H1 (cell line): ENCODE measurements around the gene NUMB. TPM values are rescaled to one million over a fixed set of nuclear protein-coding genes. Genes with fewer than 3 reads are reported as not detected.

Source experiments
- CTCF ChIA-PET: fragments of 300-600 bp; sonication (Branson Sonifier 250); formaldehyde crosslinking; loops from one replicate; lab custom pipeline; 2021; ENCODE audit not compliant: partially characterized antibody; lab: Charles Lee
- POLR2A ChIA-PET: fragments of 300-600 bp; sonication (Branson Sonifier 250); formaldehyde crosslinking; loops from one replicate; lab custom pipeline; 2021; ENCODE audit warnings: inconsistent platforms; ENCODE audit not compliant: partially characterized antibody; lab: Charles Lee
- DNase-seq, 2 experiments: peaks; one replicate each; pipeline versions ENCODE4 v3.0.0 to v3.0.0-alpha.2; 2010 to 2022; ENCODE audit warnings: low spot score in 2 of 2, low read depth in 1 of 2, mixed read lengths in 1 of 2
- FAIRE-seq: peaks from 2 replicates; lab custom pipeline; 2011; peaks lifted over from hg19 to GRCh38; lab: Jason Lieb, UNC
- H2AFZ ChIP-seq: 2 replicates; pipeline ENCODE4 v1.8.1; 2012; ENCODE audit warnings: low read length, inconsistent platforms
- H2AK5ac ChIP-seq: 2 replicates; pipeline ENCODE4 v1.6.1; 2013; ENCODE audit warnings: low read depth, low read length
- H2BK120ac ChIP-seq: replicated peaks from 2 replicates; pipeline ENCODE3; 2013; ENCODE audit warnings: low read depth, low read length, inconsistent platforms
- H2BK12ac ChIP-seq: 2 replicates; pipeline ENCODE4 v1.6.1; 2013; ENCODE audit warnings: low read depth, low read length
- H2BK15ac ChIP-seq: 2 replicates; pipeline ENCODE4 v1.6.1; 2013; ENCODE audit warnings: low read length
- H2BK20ac ChIP-seq: 2 replicates; pipeline ENCODE4 v1.6.1; 2013; ENCODE audit warnings: low read length
- H2BK5ac ChIP-seq: 2 replicates; pipeline ENCODE4 v1.6.1; 2013; ENCODE audit warnings: low read depth, low read length
- H3K14ac ChIP-seq: 2 replicates; pipeline ENCODE4 v1.6.1; 2013; ENCODE audit warnings: inconsistent platforms; ENCODE audit not compliant: insufficient read length
- H3K18ac ChIP-seq: 2 replicates; pipeline ENCODE4 v1.6.1; 2013; ENCODE audit warnings: low read length; ENCODE audit errors: extremely low read depth
- H3K23ac ChIP-seq: 2 replicates; pipeline ENCODE4 v1.6.1; 2013; ENCODE audit warnings: inconsistent platforms; ENCODE audit not compliant: insufficient read length
- H3K23me2 ChIP-seq: 2 replicates; pipeline ENCODE4 v1.6.1; 2013; ENCODE audit warnings: low read depth, low read length
- H3K27ac ChIP-seq: 2 replicates; pipeline ENCODE4 v1.6.1; 2011; ENCODE audit warnings: low read depth, low read length, inconsistent platforms
- H3K27me3 ChIP-seq, 4 experiments: replicated peaks in 1 of 4; 1 replicate in 1 of 4; 2 replicates in 3 of 4; pipeline versions ENCODE4 v1.6.1 to v1.8.1; 2011 to 2013; ENCODE audit warnings: low read length in 3 of 4, mild to moderate bottlenecking in 3 of 4, inconsistent platforms in 2 of 4, mixed read lengths in 2 of 4, moderate library complexity in 1 of 4; ENCODE audit not compliant: control insufficient read depth in 3 of 4, insufficient read depth in 3 of 4; ENCODE audit errors: extremely low read depth in 1 of 4
- H3K36me3 ChIP-seq, 4 experiments: 2 replicates each; pipeline versions ENCODE4 v1.6.1 to v1.8.1; 2011 to 2013; ENCODE audit warnings: mild to moderate bottlenecking in 4 of 4, low read length in 3 of 4, moderate library complexity in 2 of 4, control low read depth in 1 of 4, inconsistent platforms in 1 of 4; ENCODE audit not compliant: insufficient read depth in 4 of 4, control insufficient read depth in 2 of 4
- H3K4ac ChIP-seq: replicated peaks from 2 replicates; pipeline ENCODE3; 2013; ENCODE audit warnings: low read length, low read depth, mixed read lengths, inconsistent platforms; ENCODE audit not compliant: insufficient read length
- H3K4me1 ChIP-seq, 4 experiments: replicated peaks in 1 of 4; 1 replicate in 1 of 4; 2 replicates in 3 of 4; pipeline versions ENCODE4 v1.6.1 to v1.8.1; 2011 to 2013; ENCODE audit warnings: low read length in 3 of 4, inconsistent platforms in 2 of 4, mixed read lengths in 1 of 4; ENCODE audit not compliant: insufficient read depth in 4 of 4, control insufficient read depth in 3 of 4
- H3K4me2 ChIP-seq, 2 experiments: 2 replicates each; pipeline versions ENCODE4 v1.6.1 to v1.8.1; 2011 to 2013; ENCODE audit warnings: low read depth in 2 of 2, low read length in 2 of 2, control low read depth in 1 of 2, inconsistent platforms in 1 of 2, mild to moderate bottlenecking in 1 of 2; ENCODE audit not compliant: insufficient read depth in 1 of 2
- H3K4me3 ChIP-seq, 4 experiments: fragments of 200-600, 300-600 bp in 1 of 4; sonication (generic), shearing (Covaris generic), sonication (Bioruptor Twin) in 1 of 4; 2 replicates each; pipeline versions ENCODE4 v1.5.1 to v1.8.1; 2011 to 2016; ENCODE audit warnings: low read length in 4 of 4, low read depth in 3 of 4, control low read depth in 2 of 4, inconsistent platforms in 2 of 4, mild to moderate bottlenecking in 2 of 4, mixed read lengths in 1 of 4, moderate library complexity in 1 of 4; ENCODE audit not compliant: insufficient read depth in 2 of 4; ENCODE audit errors: extremely low read depth in 1 of 4
- H3K56ac ChIP-seq: replicated peaks from 2 replicates; pipeline ENCODE3; 2013; ENCODE audit warnings: low read depth, mild to moderate bottlenecking, mixed read lengths, low read length, inconsistent platforms; ENCODE audit not compliant: insufficient read length
- H3K79me1 ChIP-seq: 2 replicates; pipeline ENCODE4 v1.6.1; 2013; ENCODE audit warnings: low read depth, low read length, control low read depth
- H3K79me2 ChIP-seq, 2 experiments: 2 replicates each; pipeline versions ENCODE4 v1.6.1 to v1.8.1; 2012 to 2013; ENCODE audit warnings: low read length in 2 of 2, mild to moderate bottlenecking in 2 of 2, inconsistent platforms in 1 of 2; ENCODE audit not compliant: insufficient read depth in 2 of 2, control insufficient read depth in 1 of 2
- H3K9ac ChIP-seq, 4 experiments: replicated peaks in 1 of 4; 1 replicate in 1 of 4; 2 replicates in 3 of 4; pipeline versions ENCODE4 v1.6.1 to v1.8.1; 2011 to 2013; ENCODE audit warnings: low read depth in 3 of 4, low read length in 3 of 4, control low read depth in 2 of 4, mild to moderate bottlenecking in 2 of 4, moderate library complexity in 2 of 4, inconsistent platforms in 1 of 4; ENCODE audit errors: extremely low read depth in 1 of 4
- H3K9me3 ChIP-seq, 2 experiments: 2 replicates each; pipeline versions ENCODE4 v1.6.1 to v1.8.1; 2012 to 2013; ENCODE audit warnings: mild to moderate bottlenecking in 2 of 2, moderate library complexity in 2 of 2, control low read depth in 1 of 2, inconsistent platforms in 1 of 2, low read depth in 1 of 2, low read length in 1 of 2, mixed read lengths in 1 of 2; ENCODE audit not compliant: insufficient read depth in 2 of 2
- H4K20me1 ChIP-seq, 2 experiments: replicated peaks in 1 of 2; 2 replicates each; pipeline versions ENCODE3 to v1.8.1; 2011 to 2013; ENCODE audit warnings: inconsistent platforms in 2 of 2, low read length in 2 of 2, mild to moderate bottlenecking in 1 of 2; ENCODE audit not compliant: insufficient read depth in 2 of 2, control insufficient read depth in 1 of 2
- H4K5ac ChIP-seq: 2 replicates; pipeline ENCODE4 v1.6.1; 2013; ENCODE audit warnings: low read length, low read depth, mixed read lengths, inconsistent platforms; ENCODE audit not compliant: insufficient read length
- H4K8ac ChIP-seq: 2 replicates; pipeline ENCODE4 v1.8.0; 2013; ENCODE audit warnings: mild to moderate bottlenecking, moderate library complexity, low read length, inconsistent platforms; ENCODE audit not compliant: insufficient read depth; ENCODE audit errors: extremely low read depth
- H4K91ac ChIP-seq: replicated peaks from 2 replicates; pipeline ENCODE3; 2013; ENCODE audit warnings: low read length, mixed read lengths, inconsistent platforms; ENCODE audit not compliant: insufficient read length
- CEBPB ChIP-seq: IDR thresholded peaks from 2 replicates; pipeline ENCODE4 v1.6.1; 2012; ENCODE audit warnings: low read depth, low read length
- CTBP2 ChIP-seq: IDR thresholded peaks from 2 replicates; pipeline ENCODE4 v1.7.0; 2011; ENCODE audit warnings: borderline replicate concordance, mild to moderate bottlenecking, moderate library complexity, mixed read lengths, low read length; ENCODE audit not compliant: insufficient read depth, insufficient read length
- JUN ChIP-seq: IDR thresholded peaks from 2 replicates; pipeline ENCODE4 v1.6.1; 2011; ENCODE audit warnings: low read depth, mild to moderate bottlenecking, improper control_type of control experiment, low read length
- JUND ChIP-seq: IDR thresholded peaks from 2 replicates; pipeline ENCODE4 v1.6.1; 2011; ENCODE audit warnings: mild to moderate bottlenecking, improper control_type of control experiment, low read length
- MAFK ChIP-seq: IDR thresholded peaks from 2 replicates; pipeline ENCODE4 v1.6.1; 2012; ENCODE audit warnings: low read depth, mild to moderate bottlenecking, improper control_type of control experiment, low read length
- TAF1 ChIP-seq: IDR thresholded peaks from 2 replicates; pipeline ENCODE4 v1.6.1; 2011; ENCODE audit warnings: mild to moderate bottlenecking, low read depth, low read length
- WGBS, 2 experiments: shearing (Covaris generic) in 1 of 2; methylation state at CpG; one replicate each; pipeline versions ENCODE4 v1.1.6 to v1.1.7; 2013 to 2015; ENCODE audit warnings: low lambda C conversion rate in 2 of 2, mixed read lengths in 2 of 2, inconsistent platforms in 1 of 2, low coverage in 1 of 2, missing lambda C conversion rate in 1 of 2; ENCODE audit not compliant: insufficient replicate concordance in 2 of 2, insufficient coverage in 1 of 2, insufficient read length in 1 of 2; ENCODE audit errors: extremely low coverage in 1 of 2, missing lambda C conversion rate in 1 of 2; 5-methylcytosine and 5-hydroxymethylcytosine counted together
- polyA plus RNA-seq, 7 experiments: library from polyadenylated mRNA; depleted of rRNA in 3 of 7; stranded (reverse) in 5 of 7; unstranded in 2 of 7; fragments of >200 nt in 5 of 7; fragments of 200-250 nt in 2 of 7; gene quantifications; 1 replicate in 5 of 7; 2 replicates in 1 of 7; 4 replicates in 1 of 7; pipeline versions ENCODE4 v1.2.1 to v1.2.3, GENCODE V29; 2011 to 2013; ENCODE audit warnings: missing spikeins in 2 of 7, mixed read lengths in 2 of 7
- total RNA-seq: library from RNA; stranded (reverse); fragmentation: NEBNext Ultra II Directional; extraction: Animal tissue kit (Norgen Biotek cat#: 25700); gene quantifications from 2 replicates; pipeline ENCODE4 v1.2.1, GENCODE V29; 2021

NUMB gene
- total and polyA plus RNA-seq, 2 of the 8 experiments (the other 6 are each of a cell fraction or from before 2014, with no cell fraction given), result 54.3 to 78.1 TPM

- Histone ChIP-seq H3K79me1 (no peaks in the 10 kb centered on the region), H3K4me1 (no peaks in the 10 kb centered on the region), H3K23me2 (no peaks in the 10 kb centered on the region), H2BK5ac (no peak overlapping the region), H3K27ac (no peak overlapping the region), H4K91ac (no peak overlapping the region), H3K56ac (no peak overlapping the region), H2BK12ac (no peak overlapping the region), H3K9ac (no peak overlapping the region), H2AK5ac (no peak overlapping the region), H4K8ac (no peak overlapping the region), H3K79me2 (peaks cover 0 to 2% of the 10 kb centered on the region in 2 experiments; a peak in 1 of 4 replicates), H4K20me1 (peaks cover 0 to 2% of the 10 kb centered on the region in 2 experiments), H3K9me3 (no peaks in the 10 kb centered on the region), H3K4me2 (no peak overlapping the region), H3K27me3 (no peaks in the 10 kb centered on the region), H3K23ac (no peak overlapping the region), H2AFZ (no peak overlapping the region), H2BK120ac (no peak overlapping the region), H3K14ac (no peak overlapping the region), H3K36me3 (no peaks in the 10 kb centered on the region), H2BK20ac (no peak overlapping the region), H3K4me3 (no peak overlapping the region), H2BK15ac (no peak overlapping the region), H4K5ac (no peak overlapping the region), H3K4ac (no peak overlapping the region), H3K18ac (no peak overlapping the region)
- DNase-seq (no peak), FAIRE-seq (no peak)
- CTCF ChIA-PET, result no interaction called here
- 100% methylated on average over 4 of the region's 5 CpGs; no CpG with 5 or more reads in 1 of the 2 experiments for WGBS, 2 experiments
- POLR2A ChIA-PET, result no interaction called here
- TF ChIP-seq JUN (no peak), CEBPB (no peak), MAFK (peak; percentile 68; the same call in 1 of the 2 replicates), TAF1 (no peak), CTBP2 (no peak), JUND (no peak)
Measured at GRCh38 chr14:73370561-73370960, 87.8 kb downstream of the NUMB start.
